GM10847 (cell line): Measurements from ENCODE around the gene ITGB5.

Experiments used
- POLR2A ChIP-seq: IDR thresholded peaks from 2 replicates; pipeline ENCODE4 v1.6.1; 2011; ENCODE audit not compliant: insufficient read length; ENCODE audit errors: extremely low read depth

ITGB5 gene, protein sequence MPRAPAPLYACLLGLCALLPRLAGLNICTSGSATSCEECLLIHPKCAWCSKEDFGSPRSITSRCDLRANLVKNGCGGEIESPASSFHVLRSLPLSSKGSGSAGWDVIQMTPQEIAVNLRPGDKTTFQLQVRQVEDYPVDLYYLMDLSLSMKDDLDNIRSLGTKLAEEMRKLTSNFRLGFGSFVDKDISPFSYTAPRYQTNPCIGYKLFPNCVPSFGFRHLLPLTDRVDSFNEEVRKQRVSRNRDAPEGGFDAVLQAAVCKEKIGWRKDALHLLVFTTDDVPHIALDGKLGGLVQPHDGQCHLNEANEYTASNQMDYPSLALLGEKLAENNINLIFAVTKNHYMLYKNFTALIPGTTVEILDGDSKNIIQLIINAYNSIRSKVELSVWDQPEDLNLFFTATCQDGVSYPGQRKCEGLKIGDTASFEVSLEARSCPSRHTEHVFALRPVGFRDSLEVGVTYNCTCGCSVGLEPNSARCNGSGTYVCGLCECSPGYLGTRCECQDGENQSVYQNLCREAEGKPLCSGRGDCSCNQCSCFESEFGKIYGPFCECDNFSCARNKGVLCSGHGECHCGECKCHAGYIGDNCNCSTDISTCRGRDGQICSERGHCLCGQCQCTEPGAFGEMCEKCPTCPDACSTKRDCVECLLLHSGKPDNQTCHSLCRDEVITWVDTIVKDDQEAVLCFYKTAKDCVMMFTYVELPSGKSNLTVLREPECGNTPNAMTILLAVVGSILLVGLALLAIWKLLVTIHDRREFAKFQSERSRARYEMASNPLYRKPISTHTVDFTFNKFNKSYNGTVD

GRCh38 chr3:124887177-124887931 is at the start of gene ITGB5:
Gene ITGB5 (minus strand): TSS chr3:124887365. CDS start chr3:124887000, 365 bp downstream.
- TF ChIP-seq POLR2A, result no peak

DNA sequence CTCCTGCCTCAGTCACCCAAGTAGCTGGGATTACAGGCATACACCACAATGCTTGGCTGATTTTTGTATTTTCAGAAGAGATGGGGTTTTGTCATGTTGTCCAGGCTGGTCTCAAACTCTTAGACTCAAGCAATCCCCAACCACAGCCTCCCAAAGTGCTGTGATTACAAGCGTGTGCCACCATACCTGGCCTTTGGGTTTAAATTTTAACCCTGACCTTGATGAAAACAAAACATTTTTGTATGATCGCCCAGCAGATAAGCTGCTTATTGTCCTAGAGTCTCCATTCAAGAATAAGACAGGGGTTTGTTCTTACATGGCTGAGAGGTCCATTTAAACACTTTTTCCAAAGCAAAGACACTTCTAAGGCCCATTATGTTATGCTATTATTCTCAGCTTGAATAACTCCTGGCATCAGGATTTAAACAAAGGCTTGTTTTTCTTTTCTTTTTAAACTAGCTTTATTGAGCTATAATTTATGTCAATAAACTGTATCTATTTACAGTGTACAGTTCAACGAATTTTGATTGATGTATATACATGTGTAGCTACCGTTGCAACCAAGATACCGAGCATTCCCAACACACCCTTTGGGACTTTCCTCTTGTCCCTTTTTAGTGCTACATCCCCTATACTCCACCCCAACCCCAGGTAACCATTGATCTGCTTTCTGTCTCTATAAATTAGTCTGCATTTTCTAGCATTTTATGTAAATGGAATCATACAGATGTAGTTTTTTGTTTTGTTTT is 48.8 kb upstream of the ITGB5 start:
- TF ChIP-seq POLR2A, result no peak

- no peak for TF ChIP-seq POLR2A
Measured at GRCh38 chr3:124935264-124935663, 48.1 kb upstream of the ITGB5 start.

DNA sequence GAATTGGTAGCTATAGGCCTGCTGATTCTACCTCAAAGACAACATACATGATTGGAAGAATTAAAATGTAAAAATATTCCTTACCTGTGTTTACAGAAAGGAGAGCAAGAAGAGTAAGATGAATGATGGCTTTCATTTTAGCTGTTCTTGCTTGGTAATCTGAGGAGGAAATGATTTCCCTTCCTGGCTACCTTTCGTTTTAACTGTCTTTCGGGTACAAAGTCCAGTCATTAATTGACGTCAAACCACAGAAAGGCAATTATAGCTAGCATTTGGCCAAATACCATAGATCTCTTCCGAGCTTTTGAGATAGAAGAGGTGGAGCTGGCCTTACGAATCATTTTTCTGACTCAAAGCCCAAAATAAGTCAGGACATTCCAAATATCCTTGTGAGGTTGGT is 47.4 kb upstream of the ITGB5 start, which contains the start of gene MUC13:
TSS of gene MUC13 (minus strand) at position 175 of the 400 bp plus-strand sequence. CDS start at position 136, 39 bp downstream.
- no peak for TF ChIP-seq POLR2A

GRCh38 chr3:124928333-124929202 is 41.4 kb upstream of the ITGB5 start:
- TF ChIP-seq POLR2A, result no peak

DNA sequence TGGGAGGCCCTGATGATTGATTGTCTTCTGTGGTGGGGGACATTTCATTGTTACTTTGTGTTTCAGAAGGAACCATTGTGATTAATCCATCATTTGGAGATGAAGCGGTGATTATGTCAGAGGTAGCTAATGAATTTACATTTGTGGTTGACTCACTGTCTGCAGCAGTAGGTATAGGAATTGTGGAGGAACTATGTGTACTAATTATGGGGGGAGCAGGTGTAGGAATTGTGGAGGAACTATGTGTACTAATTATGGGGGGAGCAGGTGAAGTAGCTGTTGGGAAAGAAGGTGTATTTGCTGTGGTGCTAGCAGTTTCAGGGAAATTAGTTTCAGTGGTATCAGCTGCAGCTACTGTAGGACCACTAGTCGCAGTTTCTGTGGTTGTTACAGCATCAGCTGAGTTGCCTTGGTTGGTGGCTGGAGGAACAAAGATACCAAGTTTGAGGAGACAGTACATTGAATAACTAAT is 40.4 kb upstream of the ITGB5 start:
- TF ChIP-seq POLR2A, result no peak

GRCh38 chr3:124926426-124927101 is 39.4 kb upstream of the ITGB5 start:
- no peak for TF ChIP-seq POLR2A

DNA sequence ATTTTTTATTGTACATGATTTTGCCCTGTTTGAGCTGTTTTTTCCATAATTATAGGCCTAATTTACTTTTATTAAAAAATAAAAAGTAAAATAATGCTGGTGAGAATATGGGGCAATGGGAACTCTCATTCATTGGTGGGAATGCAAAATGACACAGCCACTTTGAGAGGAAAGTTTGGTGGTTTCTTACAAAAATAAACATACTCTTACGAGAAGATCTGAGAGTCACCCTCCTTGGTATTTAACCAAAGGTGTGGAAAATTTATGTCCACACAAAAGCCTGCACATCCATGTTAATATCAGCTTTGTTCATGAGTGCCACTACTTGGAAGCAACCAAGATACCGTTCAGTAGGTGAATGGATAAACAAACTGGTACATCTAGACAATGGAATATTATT is 37.6 kb upstream of the ITGB5 start:
- no peak for TF ChIP-seq POLR2A

- no peak for TF ChIP-seq POLR2A
Measured at GRCh38 chr3:124923833-124924232, 36.7 kb upstream of the ITGB5 start.

- no peak for TF ChIP-seq POLR2A
Measured at GRCh38 chr3:124920718-124921117, 33.6 kb upstream of the ITGB5 start.

DNA sequence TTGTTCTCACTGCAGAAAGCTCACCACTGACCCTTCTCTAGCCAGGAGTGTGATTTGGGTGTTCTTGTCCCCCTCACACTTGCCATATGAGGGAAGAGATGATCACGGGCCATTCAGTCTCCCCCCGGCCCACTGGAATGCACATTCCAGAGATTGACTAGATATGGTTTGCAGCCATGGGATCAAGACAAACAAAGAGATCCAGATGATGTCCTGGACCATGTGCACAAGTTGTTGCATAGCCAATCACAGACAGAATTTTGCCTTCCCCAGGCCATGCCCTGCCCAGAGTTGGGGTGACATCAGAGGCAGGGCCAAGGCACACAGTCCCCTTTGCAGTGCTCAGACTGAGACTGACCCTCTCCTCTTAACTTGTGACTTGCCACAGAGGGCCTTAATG is 32.6 kb upstream of the ITGB5 start:
- TF ChIP-seq POLR2A, result no peak

DNA sequence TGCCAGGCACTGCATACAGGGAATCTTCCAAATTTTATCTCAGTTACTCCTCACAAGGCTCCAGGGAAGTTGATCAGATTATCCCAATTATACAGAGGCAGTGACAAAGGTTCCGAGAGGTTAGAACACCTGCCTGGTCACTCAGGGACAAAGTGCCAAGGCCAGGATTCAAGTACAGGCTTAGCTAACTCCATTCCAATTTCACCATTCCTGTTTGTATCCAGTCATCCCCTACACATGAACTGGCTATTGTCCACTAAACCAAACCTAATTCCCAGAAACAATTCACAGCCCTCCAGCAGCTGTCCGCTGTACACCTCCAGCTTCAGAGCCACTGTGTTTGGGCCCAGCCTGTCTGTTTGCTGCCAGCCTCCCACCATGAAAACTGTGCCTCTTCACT is 31.4 kb upstream of the ITGB5 start:
- no peak for TF ChIP-seq POLR2A

GRCh38 chr3:124916837-124917409 is 29.8 kb upstream of the ITGB5 start:
- no peak for TF ChIP-seq POLR2A
